Tracheal epithelial cell (primary cell): ENCODE measurements around the gene HSBP1. TPM values are rescaled to one million over a fixed set of nuclear protein-coding genes. Genes with fewer than 3 reads are reported as not detected.

Experiments used
- total RNA-seq: library from RNA; depleted of rRNA; stranded (reverse); fragments of >200 nt; gene quantifications from 2 replicates; pipeline ENCODE4 v1.2.1, GENCODE V29; 2014

The HSBP1 gene
- total RNA-seq = 26.9 and 33.0 TPM in 2 replicates

DNA sequence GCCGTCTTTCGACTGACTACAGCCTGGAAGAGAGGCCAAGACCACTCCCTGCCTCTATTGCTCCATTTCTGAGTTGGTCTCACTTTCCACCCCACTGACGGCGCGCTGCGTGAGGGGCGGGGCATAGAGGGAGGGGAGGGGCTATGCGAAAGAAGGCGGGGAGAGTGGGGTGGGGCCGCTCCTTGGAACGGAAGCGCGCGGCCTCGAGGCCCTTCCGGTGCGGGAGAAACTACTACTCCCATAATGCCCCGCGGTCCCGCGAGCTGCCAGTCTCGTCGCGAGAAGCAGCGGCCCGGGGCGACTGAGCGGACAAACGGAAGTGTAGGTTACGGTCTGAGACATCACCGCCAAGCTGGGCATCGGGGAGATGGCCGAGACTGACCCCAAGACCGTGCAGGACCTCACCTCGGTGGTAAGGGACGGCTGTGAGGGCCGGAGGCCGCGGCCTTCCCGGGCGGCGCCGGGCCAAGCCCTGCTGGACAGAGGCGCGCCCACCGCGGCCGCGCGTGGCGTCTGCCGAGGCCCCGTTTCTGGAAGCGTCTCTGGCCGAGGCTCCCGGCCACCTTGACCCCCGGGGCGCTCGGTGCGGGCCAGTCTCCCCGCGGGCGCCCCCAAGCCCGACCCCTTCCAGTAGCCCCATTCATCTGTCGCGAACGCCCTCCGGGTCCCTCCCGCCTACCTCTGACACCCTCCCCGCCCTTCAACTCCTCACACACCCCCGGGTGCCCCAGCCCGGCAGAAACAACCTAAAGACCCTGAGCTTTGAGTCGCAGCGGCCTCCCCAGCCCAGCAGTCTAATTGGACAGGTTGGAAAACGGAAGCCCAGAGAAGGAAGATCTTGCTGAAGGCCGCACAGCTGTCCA lies at the start of gene HSBP1:
TSS of gene HSBP1 (plus strand) at position 269 of the 863 bp plus-strand sequence. CDS start at position 368, 99 bp downstream.

Other genes with a start within 250 kb of the HSBP1 start
- gene MLYCD, start 91.1 kb downstream of the HSBP1 start, total RNA-seq = 2.2 and 3.0 TPM in 2 replicates
- 1.7 and 1.9 TPM in 2 replicates for gene OSGIN1, start 145.3 kb downstream of the HSBP1 start, total RNA-seq
- gene NECAB2, start 160.3 kb downstream of the HSBP1 start, total RNA-seq = not detected in 2 replicates
- not detected in 2 replicates for gene SLC38A8, start 234.8 kb downstream of the HSBP1 start, total RNA-seq